PC-9 (cell line): ENCODE results near the gene DDX10. TPM values are rescaled to one million over a fixed set of nuclear protein-coding genes. Genes with fewer than 3 reads are reported as not detected.

Experiments used
- BruUV-seq: library from RNA; stranded (reverse); fragments of 400-500 nt; replicated peaks from 2 replicates; lab custom pipeline; 2021; lab: Mats Ljungman, UMichigan
- CTCF ChIA-PET: fragments of 300-600 bp; sonication (Branson Sonifier 250); formaldehyde crosslinking; loops from one replicate; lab custom pipeline; 2022; ENCODE audit warnings: antibody characterized with exemption; lab: Charles Lee
- POLR2A ChIA-PET: fragments of 300-600 bp; sonication (Branson Sonifier 250); formaldehyde crosslinking; loops from one replicate; lab custom pipeline; 2022; ENCODE audit warnings: antibody characterized with exemption; ENCODE audit not compliant: unreplicated experiment; lab: Charles Lee
- DNase-seq, 2 experiments: peaks; one replicate each; pipeline versions ENCODE4 v3.0.0 to v3.0.0-alpha.2; 2015 to 2022; ENCODE audit warnings: mixed read lengths in 1 of 2
- H2AFZ ChIP-seq: fragments of 200-600 bp; sonication (generic); 2 replicates; pipeline ENCODE4 v1.8.1; 2017; ENCODE audit warnings: antibody characterized with exemption
- H3F3A ChIP-seq: fragments of 200-600 bp; sonication (generic); 2 replicates; pipeline ENCODE4 v1.8.1; 2017; ENCODE audit warnings: antibody characterized with exemption, mild to moderate bottlenecking, low read depth; ENCODE audit not compliant: insufficient read depth
- H3K27ac ChIP-seq: fragments of 200-600 bp; sonication (generic); 2 replicates; pipeline ENCODE4 v1.6.1; 2016; ENCODE audit warnings: mixed run types
- H3K27me3 ChIP-seq: fragments of 200-600 bp; sonication (generic); 2 replicates; pipeline ENCODE4 v1.6.1; 2016; ENCODE audit warnings: low read depth, mixed run types; ENCODE audit not compliant: insufficient read depth
- H3K36me3 ChIP-seq: fragments of 200-600 bp; sonication (generic); 2 replicates; pipeline ENCODE4 v1.6.1; 2016; ENCODE audit warnings: low read depth, mixed run types
- H3K4me1 ChIP-seq: fragments of 200-600 bp; sonication (generic); replicated peaks from 2 replicates; pipeline ENCODE4 v1.6.1; 2016; ENCODE audit warnings: mixed run types; ENCODE audit not compliant: insufficient read depth
- H3K4me2 ChIP-seq: fragments of 200-600 bp; sonication (generic); 2 replicates; pipeline ENCODE4 v1.6.1; 2017; ENCODE audit warnings: mixed run types
- H3K4me3 ChIP-seq: fragments of 200-600 bp; sonication (generic); 2 replicates; pipeline ENCODE4 v1.6.1; 2016; ENCODE audit warnings: mixed run types
- H3K79me2 ChIP-seq: fragments of 200-600 bp; sonication (generic); 2 replicates; pipeline ENCODE4 v1.6.1; 2017; ENCODE audit warnings: low read depth, mixed run types
- H3K9me2 ChIP-seq: fragments of 200-600 bp; sonication (generic); 2 replicates; pipeline ENCODE4 v1.8.1; 2017; ENCODE audit warnings: mild to moderate bottlenecking; ENCODE audit not compliant: insufficient read depth
- H3K9me3 ChIP-seq: fragments of 200-600 bp; sonication (generic); 2 replicates; pipeline ENCODE4 v1.8.1; 2016; ENCODE audit warnings: low read depth; ENCODE audit not compliant: insufficient read depth
- H4K20me1 ChIP-seq: fragments of 200-600 bp; sonication (generic); 2 replicates; pipeline ENCODE4 v1.8.1; 2017; ENCODE audit not compliant: insufficient read depth
- EZH2 ChIP-seq: fragments of 200-600 bp; sonication (generic); IDR thresholded peaks from 2 replicates; pipeline ENCODE4 v1.8.0; 2017; ENCODE audit warnings: antibody characterized with exemption, low read depth
- intact Hi-C: fragments of 100-400 bp; cut with micrococcal nuclease; formaldehyde crosslinking; loops from one replicate; pipeline ENCODE4 v1.10.0; 2022; ENCODE audit not compliant: unreplicated experiment
- total RNA-seq: library from RNA; stranded (reverse); gene quantifications from 2 replicates; pipeline ENCODE4 v1.2.3, GENCODE V29; 2021
- TF ChIP-seq, protein P1 (sequence below): fragments of 200-600 bp; sonication (generic); conservative IDR thresholded peaks from 2 replicates; pipeline ENCODE4 v1.6.1; 2017; ENCODE audit warnings: mixed run types, antibody characterized with exemption, mild to moderate bottlenecking, moderate library complexity

The DDX10 gene
- total RNA-seq, 1 experiment from 2014 or later, result 26.4 TPM

DNA sequence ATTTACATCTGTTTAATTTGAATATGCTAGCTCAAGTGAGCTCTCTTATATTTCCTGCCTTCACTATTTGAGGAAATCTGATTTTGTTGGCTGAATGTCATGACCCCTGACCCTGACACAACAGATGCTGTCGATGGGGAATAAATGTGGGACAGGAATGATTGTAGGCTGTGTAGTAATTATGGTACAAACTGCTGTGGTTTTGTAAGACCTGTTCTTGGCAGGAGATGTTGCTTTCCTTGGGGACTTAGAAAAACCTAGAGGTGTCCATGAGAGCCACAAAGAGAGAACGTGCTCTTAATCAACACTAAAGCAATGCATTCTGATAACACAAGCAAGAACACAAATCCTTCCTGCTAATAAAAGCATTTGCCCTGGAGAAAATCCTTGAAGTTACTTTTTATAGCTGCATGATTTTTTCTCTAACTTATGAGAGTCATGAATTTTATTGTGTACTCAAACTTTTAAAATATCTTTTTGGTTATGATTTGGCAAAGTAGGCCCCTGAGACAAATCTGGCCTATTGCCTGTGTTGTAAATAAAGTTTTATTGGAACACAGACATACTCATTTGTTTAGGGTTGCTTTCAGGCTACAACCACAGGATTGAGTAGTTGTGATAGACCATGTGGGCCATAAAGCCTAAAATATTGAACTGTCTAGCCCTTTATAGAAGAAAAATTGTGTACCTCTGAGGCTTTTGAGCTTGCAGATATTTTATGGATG is 90.2 kb downstream of the DDX10 start:
- Histone ChIP-seq H3K27me3 (no peaks in the 10 kb centered on the region), H3K79me2 (peaks cover 22% of the 10 kb centered on the region), H3K36me3 (no peaks in the 10 kb centered on the region), H3K4me2 (no peak overlapping the region), H3K27ac (no peak overlapping the region), H3K4me1 (no peaks in the 10 kb centered on the region), H3K9me3 (no peaks in the 10 kb centered on the region), H4K20me1 (peaks cover 6% of the 10 kb centered on the region; the same call in 1 of the 2 replicates), H2AFZ (no peak overlapping the region), H3F3A (no peaks in the 10 kb centered on the region; the same call in 1 of the 2 replicates), H3K4me3 (no peak overlapping the region), H3K9me2 (no peaks in the 10 kb centered on the region)
- BruUV-seq, result no TSS peak
- TF ChIP-seq EZH2, result no peak
- TF ChIP-seq, protein P1, sequence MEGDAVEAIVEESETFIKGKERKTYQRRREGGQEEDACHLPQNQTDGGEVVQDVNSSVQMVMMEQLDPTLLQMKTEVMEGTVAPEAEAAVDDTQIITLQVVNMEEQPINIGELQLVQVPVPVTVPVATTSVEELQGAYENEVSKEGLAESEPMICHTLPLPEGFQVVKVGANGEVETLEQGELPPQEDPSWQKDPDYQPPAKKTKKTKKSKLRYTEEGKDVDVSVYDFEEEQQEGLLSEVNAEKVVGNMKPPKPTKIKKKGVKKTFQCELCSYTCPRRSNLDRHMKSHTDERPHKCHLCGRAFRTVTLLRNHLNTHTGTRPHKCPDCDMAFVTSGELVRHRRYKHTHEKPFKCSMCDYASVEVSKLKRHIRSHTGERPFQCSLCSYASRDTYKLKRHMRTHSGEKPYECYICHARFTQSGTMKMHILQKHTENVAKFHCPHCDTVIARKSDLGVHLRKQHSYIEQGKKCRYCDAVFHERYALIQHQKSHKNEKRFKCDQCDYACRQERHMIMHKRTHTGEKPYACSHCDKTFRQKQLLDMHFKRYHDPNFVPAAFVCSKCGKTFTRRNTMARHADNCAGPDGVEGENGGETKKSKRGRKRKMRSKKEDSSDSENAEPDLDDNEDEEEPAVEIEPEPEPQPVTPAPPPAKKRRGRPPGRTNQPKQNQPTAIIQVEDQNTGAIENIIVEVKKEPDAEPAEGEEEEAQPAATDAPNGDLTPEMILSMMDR, result no peak
- intact Hi-C loops, result no loop called here
- ChIA-PET POLR2A (no interaction called here), CTCF (no interaction called here)
- no peak for DNase-seq

DNA sequence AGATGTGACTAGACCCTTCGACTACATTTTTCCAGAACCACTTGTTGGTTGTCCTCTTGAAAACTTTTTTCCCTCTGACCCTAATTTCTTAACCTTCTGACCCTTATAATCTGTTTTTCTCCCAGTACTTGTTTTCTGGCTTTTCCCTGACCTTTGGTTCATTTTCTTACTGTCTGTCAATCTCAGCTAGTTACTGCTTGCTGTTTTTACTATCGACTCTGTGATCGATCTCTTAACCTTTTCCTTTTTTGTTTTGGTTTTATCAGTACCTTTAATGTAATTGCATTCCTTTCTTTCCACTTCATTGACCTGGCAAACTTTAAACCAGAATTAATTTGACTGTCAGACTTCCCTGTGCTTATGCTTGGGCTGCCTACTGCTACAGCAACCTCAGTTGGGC is 92.8 kb downstream of the DDX10 start:
- peaks cover 6% of the 10 kb centered on the region; the same call in 1 of the 2 replicates for H4K20me1 ChIP-seq
- no peaks in the 10 kb centered on the region for H3K36me3 ChIP-seq
- ChIA-PET POLR2A (interaction anchor here (0.6 kb wide), 1 partner anchor 48 kb away, joined by 5 read pairs; no protein-coding TSS in a partner anchor), CTCF (no interaction called here)
- H3K27ac ChIP-seq, result no peak overlapping the region
- no peaks in the 10 kb centered on the region for H3K9me2 ChIP-seq
- intact Hi-C loops, result no loop called here
- TF ChIP-seq EZH2, result no peak
- TF ChIP-seq, protein P1, result no peak
- H3K4me2 ChIP-seq, result no peak overlapping the region
- no peaks in the 10 kb centered on the region for H3K27me3 ChIP-seq
- no peak overlapping the region for H3K4me3 ChIP-seq
- no peaks in the 10 kb centered on the region for H3K4me1 ChIP-seq
- no peak for DNase-seq
- H3K9me3 ChIP-seq, result no peaks in the 10 kb centered on the region
- H2AFZ ChIP-seq, result no peak overlapping the region
- no peaks in the 10 kb centered on the region; the same call in 1 of the 2 replicates for H3F3A ChIP-seq
- peaks cover 12% of the 10 kb centered on the region for H3K79me2 ChIP-seq
- BruUV-seq, result no TSS peak

DNA sequence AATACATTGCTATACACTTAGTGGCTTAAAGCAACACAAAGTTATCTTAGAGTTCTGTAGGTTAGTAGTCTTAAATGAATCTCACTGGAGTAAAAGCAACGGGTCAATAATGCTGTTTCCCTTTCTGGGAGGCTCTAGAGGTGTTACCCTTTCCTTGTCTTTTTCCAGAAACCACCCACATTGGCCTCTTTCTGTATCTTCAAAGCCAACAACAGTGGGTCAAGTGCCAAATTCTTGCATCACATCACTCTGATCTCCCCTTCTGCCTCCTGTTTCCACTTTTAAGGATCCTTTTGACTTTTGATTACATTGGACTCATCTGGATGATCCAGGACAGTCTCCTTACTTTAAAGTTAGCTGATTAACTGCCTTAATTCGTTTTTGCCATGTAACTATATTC is 93.6 kb downstream of the DDX10 start:
- H3K4me1 ChIP-seq, result no peaks in the 10 kb centered on the region
- no peak overlapping the region for H2AFZ ChIP-seq
- H3K27ac ChIP-seq, result no peak overlapping the region
- no peaks in the 10 kb centered on the region for H3K9me2 ChIP-seq
- no peaks in the 10 kb centered on the region; the same call in 1 of the 2 replicates for H3F3A ChIP-seq
- CTCF ChIA-PET, result no interaction called here
- no peak overlapping the region for H3K4me3 ChIP-seq
- no peaks in the 10 kb centered on the region for H3K9me3 ChIP-seq
- peaks cover 12% of the 10 kb centered on the region; the same call in 1 of the 2 replicates for H3K79me2 ChIP-seq
- TF ChIP-seq, protein P1, result no peak
- no peak for TF ChIP-seq EZH2
- POLR2A ChIA-PET, result no interaction called here
- BruUV-seq, result no TSS peak
- H4K20me1 ChIP-seq, result peaks cover 6% of the 10 kb centered on the region; the same call in 1 of the 2 replicates
- H3K27me3 ChIP-seq, result no peaks in the 10 kb centered on the region
- no peaks in the 10 kb centered on the region for H3K36me3 ChIP-seq
- no peak overlapping the region for H3K4me2 ChIP-seq
- intact Hi-C loops, result no loop called here
- DNase-seq, result no peak
